NCI-H1092 (cell line): ENCODE data around the gene HDAC4.

Source experiments
- DNase-seq: peaks from one replicate; lab custom pipeline; 2025; lab: John Stamatoyannopoulos, UW

Gene HDAC4

GRCh38 chr2:239265681-239266433 is 135.0 kb downstream of the HDAC4 start:
- DNase-seq = no peak

- DNase-seq = no peak
Observed at GRCh38 chr2:239264838-239265651, 135.8 kb downstream of the HDAC4 start.

GRCh38 chr2:239264492-239264837 is 136.4 kb downstream of the HDAC4 start:
- no peak for DNase-seq

- no peak for DNase-seq
Observed at GRCh38 chr2:239263669-239264491, 136.9 kb downstream of the HDAC4 start.

GRCh38 chr2:239263231-239263630 is 137.6 kb downstream of the HDAC4 start:
- DNase-seq = no peak

- DNase-seq = no peak
Observed at GRCh38 chr2:239262484-239263230, 138.2 kb downstream of the HDAC4 start.

- no peak for DNase-seq
Observed at GRCh38 chr2:239261796-239262483, 138.9 kb downstream of the HDAC4 start.

GRCh38 chr2:239261356-239261755 is 139.5 kb downstream of the HDAC4 start:
- no peak for DNase-seq

- no peak for DNase-seq
Observed at GRCh38 chr2:239260546-239261327, 140.1 kb downstream of the HDAC4 start.

GRCh38 chr2:239259603-239260298 is 141.1 kb downstream of the HDAC4 start:
- DNase-seq = no peak

GRCh38 chr2:239259173-239259572 is 141.6 kb downstream of the HDAC4 start:
- no peak for DNase-seq

GRCh38 chr2:239258248-239258647 is 142.6 kb downstream of the HDAC4 start:
- no peak for DNase-seq

- DNase-seq = no peak
Observed at GRCh38 chr2:239257511-239257937, 143.3 kb downstream of the HDAC4 start.

- no peak for DNase-seq
Observed at GRCh38 chr2:239256350-239256743, 144.5 kb downstream of the HDAC4 start.

- no peak for DNase-seq
Observed at GRCh38 chr2:239255628-239256349, 145.0 kb downstream of the HDAC4 start.

- no peak for DNase-seq
Observed at GRCh38 chr2:239255218-239255617, 145.6 kb downstream of the HDAC4 start.

- no peak for DNase-seq
Observed at GRCh38 chr2:239253701-239254436, 147.0 kb downstream of the HDAC4 start.

- DNase-seq = no peak
Observed at GRCh38 chr2:239253264-239253663, 147.6 kb downstream of the HDAC4 start.
